Activated T-cell treated with anti-CD3 and anti-CD28 coated beads, Interleukin-2, amount 50 U/mL, for 4 hours (primary cell): Measurements from ENCODE around the gene EFCAB8. TPM values are rescaled to one million over a fixed set of nuclear protein-coding genes. Genes with fewer than 3 reads are reported as not detected.
"Not testable (repeated sequence)": the region's sequence is repeated elsewhere in the genome, so short reads cannot be mapped to it uniquely, and the experiment has no call there.

Experiments used
- ATAC-seq, 2 donors: fragments of 200-7000 bp; cut with Tn5 transposase; one replicate each; pipeline ENCODE4 v1.10.0; 2021
- DNase-seq: peaks from one replicate; pipeline ENCODE4 v3.0.0-alpha.2; 2020
- H3K27me3 Mint-ChIP-seq: one replicate; pipeline ENCODE4 v1.8.0; 2021; ENCODE audit warnings: low read depth, mixed read lengths
- H3K36me3 Mint-ChIP-seq: one replicate; pipeline ENCODE4 v1.8.0; 2022; ENCODE audit warnings: mixed read lengths; ENCODE audit not compliant: insufficient read depth
- H3K4me1 Mint-ChIP-seq: one replicate; pipeline ENCODE4 v1.8.0; 2021; ENCODE audit warnings: low read depth, mixed read lengths
- H3K4me3 Mint-ChIP-seq: one replicate; pipeline ENCODE4 v1.8.0; 2021; ENCODE audit warnings: mild to moderate bottlenecking, moderate library complexity, mixed read lengths
- H3K9me3 Mint-ChIP-seq: one replicate; pipeline ENCODE4 v1.8.0; 2021; ENCODE audit warnings: mixed read lengths
- total RNA-seq, 3 donors: library from RNA; stranded (reverse); gene quantifications; one replicate each; pipeline ENCODE4 v1.2.1, GENCODE V29; 2021

EFCAB8 gene
- total RNA-seq, 3 donors from 2014 or later = 0.25 to 0.40 (median 0.38) TPM

GRCh38 chr20:32861446-32861845, 2.7 kb downstream of the EFCAB8 start:
- Mint-ChIP-seq H3K36me3 (peaks cover 7% of the 10 kb centered on the region), H3K4me1 (peaks cover 2% of the 10 kb centered on the region), H3K4me3 (no peak overlapping the region), H3K27me3 (no peaks in the 10 kb centered on the region), H3K9me3 (no peaks in the 10 kb centered on the region)
- DNase-seq (no peak), ATAC-seq (no peak)

- H3K36me3 Mint-ChIP-seq = peaks cover 8% of the 10 kb centered on the region
- DNase-seq (no peak), ATAC-seq (no peak)
- no peaks in the 10 kb centered on the region for H3K4me1 Mint-ChIP-seq
- H3K4me3 Mint-ChIP-seq = no peak overlapping the region
- H3K27me3 Mint-ChIP-seq = no peaks in the 10 kb centered on the region
- no peaks in the 10 kb centered on the region for H3K9me3 Mint-ChIP-seq
Observed at GRCh38 chr20:32869562-32869961, 10.8 kb downstream of the EFCAB8 start.

GRCh38 chr20:32870526-32870925, 11.8 kb downstream of the EFCAB8 start:
- H3K9me3 Mint-ChIP-seq, H3K36me3 Mint-ChIP-seq, H3K4me1 Mint-ChIP-seq, ATAC-seq, DNase-seq, H3K4me3 Mint-ChIP-seq, H3K27me3 Mint-ChIP-seq: not testable (repeated sequence)

- Mint-ChIP-seq H3K36me3 (peaks cover 8% of the 10 kb centered on the region), H3K4me3 (no peak overlapping the region), H3K27me3 (no peaks in the 10 kb centered on the region), H3K9me3 (no peaks in the 10 kb centered on the region), H3K4me1 (no peaks in the 10 kb centered on the region)
- DNase-seq (no peak), ATAC-seq (no peak)
Observed at GRCh38 chr20:32870985-32871384, 12.3 kb downstream of the EFCAB8 start.

GRCh38 chr20:32871627-32872160, 13.0 kb downstream of the EFCAB8 start:
- H3K36me3 Mint-ChIP-seq = peaks cover 8% of the 10 kb centered on the region
- H3K27me3 Mint-ChIP-seq = no peaks in the 10 kb centered on the region
- no peaks in the 10 kb centered on the region for H3K9me3 Mint-ChIP-seq
- ATAC-seq (no peak), DNase-seq (no peak)
- no peaks in the 10 kb centered on the region for H3K4me1 Mint-ChIP-seq
- H3K4me3 Mint-ChIP-seq = no peak overlapping the region

- H3K4me3 Mint-ChIP-seq = no peak overlapping the region
- H3K9me3 Mint-ChIP-seq = no peaks in the 10 kb centered on the region
- peaks cover 8% of the 10 kb centered on the region for H3K36me3 Mint-ChIP-seq
- H3K4me1 Mint-ChIP-seq = no peaks in the 10 kb centered on the region
- ATAC-seq = no peak
- no peaks in the 10 kb centered on the region for H3K27me3 Mint-ChIP-seq
- DNase-seq = no peak
Observed at GRCh38 chr20:32872266-32872665, 13.5 kb downstream of the EFCAB8 start.

GRCh38 chr20:32875673-32876072, 16.9 kb downstream of the EFCAB8 start:
- ATAC-seq (no peak), DNase-seq (no peak)
- H3K27me3 Mint-ChIP-seq = no peaks in the 10 kb centered on the region
- no peak overlapping the region for H3K4me3 Mint-ChIP-seq
- no peaks in the 10 kb centered on the region for H3K4me1 Mint-ChIP-seq
- H3K36me3 Mint-ChIP-seq = no peaks in the 10 kb centered on the region
- no peaks in the 10 kb centered on the region for H3K9me3 Mint-ChIP-seq

GRCh38 chr20:32877507-32877906, 18.8 kb downstream of the EFCAB8 start:
- no peak overlapping the region for H3K4me3 Mint-ChIP-seq
- H3K4me1 Mint-ChIP-seq = no peaks in the 10 kb centered on the region
- ATAC-seq (no peak), DNase-seq (no peak)
- H3K27me3 Mint-ChIP-seq = no peaks in the 10 kb centered on the region
- no peaks in the 10 kb centered on the region for H3K36me3 Mint-ChIP-seq
- no peaks in the 10 kb centered on the region for H3K9me3 Mint-ChIP-seq

- H3K4me1 Mint-ChIP-seq = no peaks in the 10 kb centered on the region
- no peaks in the 10 kb centered on the region for H3K27me3 Mint-ChIP-seq
- no peak overlapping the region for H3K4me3 Mint-ChIP-seq
- no peak for ATAC-seq
- no peaks in the 10 kb centered on the region for H3K9me3 Mint-ChIP-seq
- no peak for DNase-seq
- no peaks in the 10 kb centered on the region for H3K36me3 Mint-ChIP-seq
Observed at GRCh38 chr20:32878820-32879219, 20.1 kb downstream of the EFCAB8 start.

- Mint-ChIP-seq H3K27me3 (no peaks in the 10 kb centered on the region), H3K36me3 (no peaks in the 10 kb centered on the region), H3K4me3 (no peak overlapping the region), H3K9me3 (no peaks in the 10 kb centered on the region), H3K4me1 (no peaks in the 10 kb centered on the region)
- no peak for DNase-seq
- ATAC-seq = no peak
Observed at GRCh38 chr20:32879538-32879937, 20.8 kb downstream of the EFCAB8 start.

- DNase-seq (no peak), ATAC-seq (no peak)
- no peak overlapping the region for H3K4me3 Mint-ChIP-seq
- no peaks in the 10 kb centered on the region for H3K9me3 Mint-ChIP-seq
- H3K36me3 Mint-ChIP-seq = no peaks in the 10 kb centered on the region
- no peaks in the 10 kb centered on the region for H3K27me3 Mint-ChIP-seq
- H3K4me1 Mint-ChIP-seq = no peaks in the 10 kb centered on the region
Observed at GRCh38 chr20:32880635-32881034, 21.9 kb downstream of the EFCAB8 start.

- Mint-ChIP-seq H3K4me3 (no peak overlapping the region), H3K27me3 (no peaks in the 10 kb centered on the region), H3K4me1 (no peaks in the 10 kb centered on the region), H3K36me3 (peaks cover 4% of the 10 kb centered on the region), H3K9me3 (no peaks in the 10 kb centered on the region)
- DNase-seq (no peak), ATAC-seq (no peak)
Observed at GRCh38 chr20:32883081-32883480, 24.4 kb downstream of the EFCAB8 start.

- Mint-ChIP-seq H3K36me3 (peaks cover 4% of the 10 kb centered on the region), H3K9me3 (no peaks in the 10 kb centered on the region), H3K27me3 (no peaks in the 10 kb centered on the region), H3K4me1 (no peaks in the 10 kb centered on the region), H3K4me3 (no peak overlapping the region)
- ATAC-seq = no peak
- DNase-seq = no peak
Observed at GRCh38 chr20:32885185-32885584, 26.5 kb downstream of the EFCAB8 start.

GRCh38 chr20:32885952-32886351, 27.2 kb downstream of the EFCAB8 start:
- no peak overlapping the region for H3K4me3 Mint-ChIP-seq
- H3K9me3 Mint-ChIP-seq = no peaks in the 10 kb centered on the region
- no peaks in the 10 kb centered on the region for H3K4me1 Mint-ChIP-seq
- peaks cover 7% of the 10 kb centered on the region for H3K36me3 Mint-ChIP-seq
- no peaks in the 10 kb centered on the region for H3K27me3 Mint-ChIP-seq
- DNase-seq (no peak), ATAC-seq (no peak)

- DNase-seq (no peak), ATAC-seq (no peak)
- H3K9me3 Mint-ChIP-seq = no peaks in the 10 kb centered on the region
- peaks cover 7% of the 10 kb centered on the region for H3K36me3 Mint-ChIP-seq
- no peaks in the 10 kb centered on the region for H3K4me1 Mint-ChIP-seq
- no peak overlapping the region for H3K4me3 Mint-ChIP-seq
- H3K27me3 Mint-ChIP-seq = no peaks in the 10 kb centered on the region
Observed at GRCh38 chr20:32886652-32887051, 27.9 kb downstream of the EFCAB8 start.

- Mint-ChIP-seq H3K4me3 (no peak overlapping the region), H3K36me3 (peaks cover 7% of the 10 kb centered on the region), H3K9me3 (no peaks in the 10 kb centered on the region), H3K4me1 (no peaks in the 10 kb centered on the region), H3K27me3 (no peaks in the 10 kb centered on the region)
- no peak for DNase-seq
- no peak for ATAC-seq
Observed at GRCh38 chr20:32887492-32887891, 28.8 kb downstream of the EFCAB8 start.
